Measurements from ENCODE around the gene HOXD3.

Gene HOXD3

DNA sequence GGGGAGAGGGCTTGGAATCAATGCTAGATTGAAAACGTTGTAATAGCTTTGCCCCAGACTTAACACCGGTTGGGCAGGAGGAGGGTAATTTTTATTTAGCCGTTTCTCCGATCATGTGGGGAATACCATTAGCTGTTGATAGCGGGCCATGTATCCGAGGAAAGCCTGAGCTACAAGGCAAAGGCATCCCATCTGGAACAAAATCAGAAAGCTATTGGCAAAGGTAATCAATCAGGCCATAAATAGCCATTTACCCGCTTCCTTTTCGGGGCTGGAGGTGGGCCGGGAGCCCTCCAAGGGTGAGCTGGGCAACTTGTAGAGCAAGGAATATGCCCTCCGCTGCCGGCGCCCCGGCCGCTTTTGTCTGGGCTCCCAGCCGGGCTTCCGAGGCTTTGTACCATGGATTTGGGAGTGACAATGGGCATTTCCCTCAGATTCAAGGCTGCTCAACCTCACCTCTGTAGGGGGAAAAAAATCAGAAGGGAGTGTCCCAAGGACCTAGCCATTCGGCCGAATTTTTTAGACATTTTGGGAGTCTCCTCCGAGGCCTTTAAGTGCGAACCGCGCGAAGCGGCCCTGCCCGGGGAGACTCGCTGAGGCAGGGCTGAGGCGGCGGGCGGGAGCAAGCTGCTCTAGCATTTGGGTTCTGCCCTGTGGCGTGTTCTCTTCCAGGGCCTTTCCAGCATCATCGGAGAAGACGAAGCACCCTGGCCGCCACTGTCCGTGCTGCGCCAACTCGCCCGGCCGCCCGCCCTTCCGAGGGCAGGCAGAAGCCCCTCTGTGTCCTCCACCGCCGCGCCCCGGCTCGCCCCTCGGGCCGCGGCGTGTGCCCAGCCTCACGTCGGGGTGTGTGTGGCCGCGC lies 35.7 kb upstream of the HOXD3 start:
- DNase-seq (ENCODE audit: low read depth in 2 of 2), result no peak

DNA sequence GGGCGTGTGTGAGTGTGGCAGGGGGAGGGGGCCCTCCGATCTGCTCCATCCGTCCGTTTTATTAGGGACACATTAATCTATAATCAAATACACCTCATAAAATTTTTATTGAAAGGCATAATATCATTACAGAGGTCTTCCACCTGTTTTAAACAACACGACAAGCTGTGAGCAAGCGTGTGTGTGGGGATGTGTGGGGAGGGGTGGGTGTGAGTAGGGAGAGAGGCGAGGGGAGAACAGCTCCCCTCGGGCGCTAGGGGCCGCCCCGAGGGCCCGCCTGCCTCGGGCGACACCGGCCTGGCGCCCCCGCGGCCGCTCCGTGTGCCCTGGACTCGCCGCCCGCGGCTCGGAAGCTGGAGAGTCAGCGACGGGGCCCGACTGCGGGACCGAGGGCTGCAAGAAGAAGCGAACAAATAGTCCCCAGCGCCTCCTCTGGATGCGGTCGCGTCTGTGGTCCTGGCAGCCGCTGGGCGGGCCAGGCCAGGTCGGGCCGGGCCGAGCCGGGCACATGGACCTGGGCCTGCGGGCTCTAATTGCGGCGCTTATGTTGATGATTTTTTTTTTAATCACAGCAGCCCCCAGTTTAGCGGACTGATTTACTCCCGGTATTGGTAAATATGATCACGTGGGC lies 34.9 kb upstream of the HOXD3 start:
- no peak for DNase-seq (ENCODE audit: low read depth in 2 of 2)

DNA sequence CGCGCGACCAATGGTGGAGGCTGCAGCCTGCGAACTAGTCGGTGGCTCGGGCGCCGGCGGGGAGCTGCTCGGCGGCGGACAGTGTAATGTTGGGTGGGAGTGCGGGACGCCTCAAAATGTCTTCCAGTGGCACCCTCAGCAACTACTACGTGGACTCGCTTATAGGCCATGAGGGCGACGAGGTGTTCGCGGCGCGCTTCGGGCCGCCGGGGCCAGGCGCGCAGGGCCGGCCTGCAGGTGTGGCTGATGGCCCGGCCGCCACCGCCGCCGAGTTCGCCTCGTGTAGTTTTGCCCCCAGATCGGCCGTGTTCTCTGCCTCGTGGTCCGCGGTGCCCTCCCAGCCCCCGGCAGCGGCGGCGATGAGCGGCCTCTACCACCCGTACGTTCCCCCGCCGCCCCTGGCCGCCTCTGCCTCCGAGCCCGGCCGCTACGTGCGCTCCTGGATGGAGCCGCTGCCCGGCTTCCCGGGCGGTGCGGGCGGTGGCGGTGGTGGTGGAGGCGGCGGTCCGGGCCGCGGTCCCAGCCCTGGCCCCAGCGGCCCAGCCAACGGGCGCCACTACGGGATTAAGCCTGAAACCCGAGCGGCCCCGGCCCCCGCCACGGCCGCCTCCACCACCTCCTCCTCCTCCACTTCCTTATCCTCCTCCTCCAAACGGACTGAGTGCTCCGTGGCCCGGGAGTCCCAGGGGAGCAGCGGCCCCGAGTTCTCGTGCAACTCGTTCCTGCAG lies 34.3 kb upstream of the HOXD3 start, which contains the start of gene HOXD9:
HOXD9 (plus strand) TSS at position 37 of the 728 bp plus-strand sequence; CDS start at position 87, 50 bp downstream.
- DNase-seq (ENCODE audit: low read depth in 2 of 2), result no peak

DNA sequence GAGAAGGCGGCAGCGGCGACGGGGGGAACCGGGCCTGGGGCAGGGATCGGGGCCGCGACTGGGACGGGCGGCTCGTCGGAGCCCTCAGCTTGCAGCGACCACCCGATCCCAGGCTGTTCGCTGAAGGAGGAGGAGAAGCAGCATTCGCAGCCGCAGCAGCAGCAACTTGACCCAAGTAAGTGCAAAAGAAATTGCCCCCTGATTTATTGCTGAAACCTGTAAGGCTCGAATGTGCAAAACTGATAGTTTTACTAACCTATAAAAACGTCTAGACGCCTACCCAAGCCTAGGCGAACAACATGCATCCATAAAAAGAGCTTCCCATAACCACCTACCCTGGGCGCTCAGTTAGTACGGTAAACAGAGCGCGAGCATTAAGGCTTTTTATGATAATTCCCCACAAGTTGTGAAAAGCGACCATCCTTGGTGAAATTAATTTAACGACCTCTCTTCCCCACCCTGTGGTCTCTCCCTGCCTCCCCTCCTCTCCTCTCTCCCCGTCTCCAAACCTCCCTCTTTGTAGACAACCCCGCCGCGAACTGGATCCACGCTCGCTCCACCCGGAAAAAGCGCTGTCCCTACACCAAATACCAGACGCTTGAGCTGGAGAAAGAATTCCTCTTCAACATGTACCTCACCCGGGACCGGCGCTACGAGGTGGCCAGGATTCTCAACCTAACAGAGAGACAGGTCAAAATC lies 33.5 kb upstream of the HOXD3 start:
- DNase-seq (ENCODE audit: low read depth in 2 of 2), result no peak

DNA sequence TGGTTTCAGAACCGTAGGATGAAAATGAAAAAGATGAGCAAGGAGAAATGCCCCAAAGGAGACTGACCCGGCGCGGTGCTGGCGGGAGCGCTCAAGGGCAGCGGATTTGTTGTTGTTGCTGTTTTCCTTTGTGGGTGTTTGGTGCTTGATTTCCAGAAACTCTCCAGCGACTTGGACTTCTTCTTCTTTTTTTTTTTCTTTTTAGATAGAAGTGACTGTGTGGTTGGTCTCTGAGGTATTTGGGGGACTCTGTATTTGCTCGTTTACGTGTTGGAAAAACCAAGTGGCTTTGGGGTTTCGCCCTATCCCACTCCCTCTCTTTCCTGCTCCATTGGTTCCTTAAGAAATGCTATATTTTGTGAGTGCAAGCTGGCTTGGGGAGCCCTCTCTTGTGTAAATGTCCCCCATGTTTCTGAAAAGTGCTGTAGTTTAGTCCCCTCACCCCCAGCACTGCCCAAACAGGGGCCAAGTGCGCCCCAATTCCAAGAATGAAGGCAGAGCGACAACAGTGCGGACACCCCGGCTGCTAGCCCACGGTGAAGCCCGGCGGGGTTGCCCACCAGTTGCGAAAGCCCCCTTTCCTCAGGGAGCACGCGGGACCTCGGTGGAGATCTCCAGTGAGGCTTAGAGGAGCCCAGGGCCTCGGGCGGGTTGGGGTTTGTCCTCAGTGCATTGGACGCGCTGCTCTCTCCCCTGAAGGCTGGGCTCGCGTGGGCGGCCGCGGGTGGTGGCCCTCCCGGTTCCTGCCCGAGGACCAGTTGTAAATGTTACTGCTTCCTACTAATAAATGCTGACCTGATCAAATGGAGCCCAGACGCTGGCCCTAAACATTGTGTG lies 32.8 kb upstream of the HOXD3 start:
- no peak for DNase-seq (ENCODE audit: low read depth in 2 of 2)

DNA sequence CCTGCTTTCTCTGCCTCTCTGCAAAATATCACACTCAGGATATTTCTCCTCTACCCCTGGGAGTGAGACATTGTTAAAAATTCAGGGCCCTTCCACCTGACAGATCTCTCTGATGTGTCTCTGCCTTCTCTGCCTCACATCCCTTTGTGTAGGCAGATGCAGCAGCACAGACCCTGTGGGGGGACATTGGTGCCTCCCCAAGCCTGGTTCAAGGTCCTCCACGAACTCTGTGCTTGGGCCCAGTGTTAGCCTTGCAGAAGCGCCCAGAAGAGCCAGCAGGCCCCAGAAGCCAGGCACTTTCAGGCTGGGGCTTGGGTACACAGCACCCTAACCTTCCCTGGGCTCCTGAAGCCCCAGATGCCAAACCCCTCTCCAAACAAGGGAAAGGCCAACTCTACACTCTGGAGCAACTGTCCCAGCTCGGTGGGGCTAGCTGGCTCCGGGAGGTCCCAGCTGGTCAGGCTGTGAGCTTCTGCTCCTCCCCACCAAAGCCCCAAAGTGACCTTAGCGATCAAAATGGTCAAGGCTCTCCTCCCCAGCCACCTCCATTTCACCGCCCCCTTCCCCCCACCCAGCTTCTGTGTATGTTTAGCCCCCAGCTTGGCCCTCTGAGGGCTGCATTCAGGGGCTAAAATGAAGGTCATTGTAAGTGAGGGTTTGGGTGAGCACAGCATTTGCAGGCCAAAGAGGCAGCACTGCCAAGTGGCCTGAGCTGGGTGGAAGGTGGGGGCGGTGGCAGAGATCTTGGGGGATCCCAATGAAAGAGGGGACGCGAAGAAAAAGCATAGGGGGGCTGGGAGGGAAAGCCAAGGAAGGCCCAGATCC lies 31.9 kb upstream of the HOXD3 start:
- no peak for DNase-seq (ENCODE audit: low read depth in 2 of 2)

DNA sequence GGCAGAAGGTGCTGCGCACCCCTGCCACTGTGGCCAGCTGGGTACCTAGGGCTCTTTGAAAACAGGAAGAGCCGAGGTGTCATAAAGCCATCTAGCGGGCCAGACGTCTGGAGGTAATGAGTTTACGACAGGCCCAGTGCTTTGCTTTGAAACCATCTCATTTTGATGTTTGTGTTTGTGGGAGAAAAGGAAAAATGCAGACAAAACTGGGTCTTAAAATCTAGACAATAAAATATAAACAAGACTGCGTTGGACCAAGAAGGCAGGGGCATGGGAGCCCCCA lies 31.4 kb upstream of the HOXD3 start:
- no peak for DNase-seq (ENCODE audit: low read depth in 2 of 2)

DNA sequence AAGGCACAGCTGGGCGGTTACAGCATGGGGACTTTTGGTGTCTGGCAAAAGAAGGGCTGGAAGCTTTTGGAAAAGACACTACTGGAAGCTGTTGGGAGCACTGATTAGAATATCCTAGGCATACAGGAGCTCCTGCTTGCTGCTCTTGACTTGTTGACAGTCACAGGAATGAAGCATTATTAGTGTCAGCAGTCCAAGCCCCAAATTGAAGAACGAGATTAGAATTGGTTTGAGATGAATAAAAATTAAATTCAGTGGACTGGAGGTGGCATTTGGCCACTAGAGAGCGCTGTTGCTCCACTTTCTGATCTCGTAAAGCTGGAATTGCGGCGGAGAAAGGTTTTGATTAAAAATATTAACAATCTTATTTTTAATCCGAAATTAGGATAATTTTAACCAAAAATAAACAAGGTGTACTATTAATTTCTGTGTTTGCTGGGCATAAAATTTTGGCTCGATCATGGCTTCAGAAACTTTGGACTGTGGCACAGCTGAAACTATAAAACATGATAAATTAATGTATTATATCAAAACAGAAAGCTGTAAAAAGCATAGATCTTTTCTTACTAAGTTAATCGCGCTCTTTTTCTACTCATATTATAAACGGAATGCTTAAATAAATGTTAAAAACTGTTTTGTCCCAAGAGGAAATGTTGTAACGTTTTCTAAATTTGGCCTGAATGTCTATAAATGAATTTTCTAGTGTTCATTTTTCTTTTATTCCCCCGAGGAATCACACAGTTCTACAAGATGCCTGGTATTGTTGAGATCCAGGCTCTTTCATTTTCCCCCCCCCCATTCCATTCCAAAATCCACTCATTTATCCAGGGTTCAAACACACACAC lies 30.0 kb upstream of the HOXD3 start:
- peak in 1 of 2 donors; percentile 52 for DNase-seq (ENCODE audit: low read depth in 2 of 2)

DNA sequence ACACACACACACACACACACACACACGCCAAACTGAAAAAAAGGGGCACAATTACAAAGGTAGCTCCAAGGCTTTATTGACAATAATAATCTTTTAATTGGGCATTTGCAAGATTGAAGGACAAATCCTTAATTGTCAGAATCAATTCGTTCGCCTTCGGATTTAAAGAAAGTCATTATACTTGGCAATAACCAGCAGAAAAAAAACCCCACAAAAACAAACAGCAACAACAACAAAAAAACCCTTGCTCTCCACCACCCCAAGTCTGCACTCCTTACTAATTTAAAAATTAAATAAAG lies 29.4 kb upstream of the HOXD3 start:
- DNase-seq (ENCODE audit: low read depth in 2 of 2), result no peak

DNA sequence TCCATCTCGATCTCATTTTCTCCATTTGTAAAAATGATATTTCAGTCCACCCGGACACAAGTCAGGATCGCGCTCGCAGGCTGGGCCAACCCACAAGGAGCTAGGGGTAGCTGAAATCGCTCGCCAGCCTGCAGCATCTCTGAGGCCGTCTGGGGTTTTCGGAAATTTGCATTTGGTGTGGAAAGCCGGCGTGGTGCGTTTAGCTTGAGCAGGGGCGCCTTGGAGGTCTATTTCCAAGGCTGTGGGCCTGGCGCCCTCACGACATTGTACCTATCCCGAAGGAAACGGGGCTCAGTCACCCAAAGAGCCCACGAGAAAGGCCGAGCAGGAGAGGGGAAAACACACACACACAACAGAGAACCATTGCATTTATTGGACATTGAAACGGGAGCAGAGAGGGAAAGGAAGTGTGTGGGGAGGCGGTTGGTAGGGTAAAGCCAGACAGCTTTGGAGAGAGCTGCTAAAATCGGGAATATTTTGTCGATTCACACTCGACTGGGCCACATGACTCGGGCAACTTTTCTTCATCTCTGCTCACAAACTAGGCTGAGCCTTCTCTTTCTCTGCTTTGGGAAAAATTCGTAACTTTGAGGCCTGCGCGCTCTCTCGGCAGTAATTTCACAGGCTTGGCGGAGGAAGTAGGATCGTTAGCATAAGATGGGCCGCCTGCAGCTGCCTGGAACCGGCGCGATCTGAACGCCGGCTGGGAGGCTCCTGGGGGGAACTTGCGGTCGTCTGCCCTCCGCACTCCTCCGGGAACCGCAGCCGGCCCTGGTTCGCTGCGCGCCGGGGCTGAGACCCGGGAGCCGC lies 28.7 kb upstream of the HOXD3 start:
- DNase-seq (ENCODE audit: low read depth in 2 of 2), result no peak

DNA sequence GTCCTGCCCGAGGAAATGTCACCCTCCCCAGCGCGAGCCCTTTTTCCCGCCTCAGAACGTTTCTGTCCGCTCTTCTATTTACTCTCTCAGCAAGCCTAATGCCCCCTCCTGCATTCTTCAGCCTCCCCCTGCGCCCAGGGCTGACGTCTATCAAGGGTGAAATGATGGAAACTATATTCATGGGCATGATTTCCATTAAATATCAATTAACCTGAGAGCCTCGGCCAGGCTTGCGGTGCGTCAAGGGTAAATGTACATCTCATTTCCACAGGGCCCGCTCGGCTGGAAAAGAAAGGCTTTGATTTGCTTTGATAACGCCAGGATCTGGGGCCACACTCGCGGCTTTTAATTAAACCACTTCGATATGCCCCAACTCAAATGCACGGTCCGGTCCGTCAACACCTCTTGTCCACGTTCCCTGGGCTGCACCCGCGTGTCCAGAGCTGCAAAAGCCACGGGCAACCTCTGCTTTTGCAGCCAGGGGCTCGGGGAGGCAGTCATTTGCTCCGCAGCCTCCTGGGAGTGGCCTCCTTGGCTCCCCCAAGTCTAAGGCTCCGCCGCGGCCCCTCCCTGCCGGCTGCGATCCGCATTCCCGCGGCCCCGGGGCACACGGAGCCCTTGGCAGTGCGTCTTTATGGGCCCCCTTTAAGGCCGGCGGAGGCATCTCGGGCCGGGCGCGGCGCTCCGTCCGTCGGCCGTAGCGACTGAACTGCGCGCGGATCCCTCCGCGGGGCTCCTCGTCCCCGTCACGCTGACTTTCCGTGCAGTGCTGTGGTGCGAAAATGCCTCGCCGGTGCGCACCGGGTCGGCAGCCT lies 27.9 kb upstream of the HOXD3 start, which contains the start of gene HOXD8:
HOXD8 (plus strand) TSS at position 724 of the 815 bp plus-strand sequence. CDS start 662 bp downstream, outside the sequence.
- DNase-seq (ENCODE audit: low read depth in 2 of 2), result no peak

DNA sequence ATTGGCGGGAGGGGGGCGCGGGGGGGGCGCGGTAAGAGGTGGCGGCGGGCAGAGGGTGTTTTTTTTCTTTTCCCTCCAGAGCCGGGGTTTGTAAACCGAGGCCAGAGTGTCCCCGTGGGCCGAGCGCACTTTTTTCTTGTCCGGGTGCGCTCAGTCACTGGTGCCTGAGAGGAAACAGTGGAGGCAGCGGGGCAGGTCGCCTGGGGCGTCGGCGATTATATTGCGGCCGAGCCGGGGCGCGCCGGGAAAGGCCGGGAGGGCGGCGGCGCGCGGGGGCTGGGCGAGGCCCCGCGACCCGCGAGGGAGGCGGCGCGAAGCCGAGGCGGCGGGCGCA lies 27.3 kb upstream of the HOXD3 start:
- DNase-seq (ENCODE audit: low read depth in 2 of 2), result no peak

DNA sequence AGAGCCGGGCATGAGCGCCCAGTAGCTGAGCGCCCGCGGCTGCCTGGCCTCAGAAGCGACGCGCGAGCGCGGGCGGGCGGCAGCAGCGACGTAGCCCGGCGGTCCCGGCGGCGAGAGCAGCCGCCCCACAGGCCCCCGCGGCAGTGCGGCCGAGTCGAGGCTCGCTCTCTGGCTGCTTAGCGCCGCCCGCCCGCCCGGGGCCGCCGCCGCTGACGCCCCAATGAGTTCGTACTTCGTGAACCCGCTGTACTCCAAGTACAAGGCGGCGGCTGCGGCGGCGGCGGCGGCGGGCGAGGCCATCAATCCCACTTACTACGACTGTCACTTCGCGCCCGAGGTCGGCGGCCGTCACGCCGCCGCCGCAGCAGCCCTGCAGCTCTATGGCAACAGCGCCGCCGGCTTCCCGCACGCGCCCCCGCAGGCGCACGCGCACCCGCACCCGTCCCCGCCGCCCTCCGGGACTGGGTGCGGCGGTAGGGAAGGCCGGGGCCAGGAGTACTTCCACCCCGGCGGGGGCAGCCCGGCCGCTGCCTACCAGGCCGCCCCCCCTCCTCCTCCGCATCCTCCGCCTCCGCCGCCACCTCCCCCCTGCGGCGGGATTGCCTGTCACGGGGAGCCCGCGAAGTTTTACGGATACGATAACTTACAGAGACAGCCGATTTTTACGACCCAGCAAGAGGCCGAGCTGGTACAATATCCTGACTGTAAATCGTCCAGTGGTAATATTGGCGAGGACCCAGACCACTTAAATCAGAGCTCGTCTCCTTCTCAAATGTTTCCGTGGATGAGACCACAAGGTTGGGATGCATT lies 26.8 kb upstream of the HOXD3 start:
- no peak for DNase-seq (ENCODE audit: low read depth in 2 of 2)

DNA sequence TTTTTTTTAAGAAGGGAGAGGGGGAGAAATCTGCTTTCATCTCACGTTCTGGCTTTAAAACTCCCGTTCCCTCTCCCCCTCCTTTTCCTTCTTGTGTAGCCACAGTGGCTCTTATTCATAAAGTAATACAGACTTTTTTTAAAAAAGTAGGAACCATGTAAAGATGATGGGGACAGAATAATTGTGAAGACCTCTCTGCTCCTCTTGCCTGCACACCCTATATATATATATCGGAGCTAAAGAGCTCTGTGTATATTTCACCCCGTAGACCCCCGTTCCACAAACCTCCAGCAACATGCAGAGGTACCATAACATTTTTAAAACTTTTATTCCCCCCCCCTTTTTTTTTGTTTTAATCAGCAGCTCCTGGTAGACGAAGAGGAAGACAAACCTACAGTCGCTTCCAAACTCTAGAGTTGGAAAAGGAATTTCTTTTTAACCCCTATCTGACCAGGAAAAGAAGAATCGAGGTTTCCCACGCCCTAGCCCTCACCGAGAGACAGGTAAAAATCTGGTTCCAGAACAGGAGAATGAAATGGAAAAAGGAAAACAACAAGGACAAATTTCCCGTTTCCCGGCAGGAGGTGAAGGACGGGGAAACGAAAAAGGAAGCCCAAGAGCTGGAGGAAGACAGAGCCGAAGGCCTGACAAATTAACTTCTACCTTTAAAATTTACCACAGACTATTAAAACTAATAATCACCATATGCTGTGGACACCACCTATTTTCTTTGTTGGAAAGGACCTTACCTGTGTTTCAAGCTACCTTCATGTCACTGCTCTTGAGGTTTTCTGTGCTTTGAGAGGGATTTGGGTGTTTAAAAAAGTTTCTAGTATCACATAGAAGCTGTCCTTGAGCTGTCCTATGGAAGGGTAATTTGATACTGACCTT lies 25.9 kb upstream of the HOXD3 start:
- no peak for DNase-seq (ENCODE audit: low read depth in 2 of 2)

DNA sequence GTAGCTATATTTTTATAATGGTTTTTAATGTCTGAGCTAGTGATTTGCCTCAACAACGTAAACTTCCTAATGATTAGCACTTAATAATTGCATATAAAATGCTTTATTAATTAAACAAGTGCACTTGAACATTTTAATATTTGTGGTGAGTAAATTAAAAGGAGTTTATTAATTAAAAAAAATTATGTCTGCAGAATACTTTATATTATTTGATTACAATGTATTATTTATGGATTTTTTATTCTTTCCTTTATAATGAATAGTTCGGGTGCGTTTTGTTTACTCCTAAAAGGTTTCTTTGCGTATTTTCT lies 25.3 kb upstream of the HOXD3 start:
- DNase-seq (ENCODE audit: low read depth in 2 of 2), result no peak

All from stimulated activated CD4-positive, alpha-beta T cell treated with anti-CD3 and anti-CD28 coated beads, Interleukin-15, amount 100 ng/mL, for 48 hours (primary cell).